K562 (cell line): Measurements from ENCODE around the gene CTNNBL1. TPM values are rescaled to one million over a fixed set of nuclear protein-coding genes. Genes with fewer than 3 reads are reported as not detected.

ENCODE experiments used
- ATAC-seq: fragments of 200-7000 bp; cut with Tn5 transposase; 3 replicates; pipeline ENCODE4 v1.9.1; 2020; ENCODE audit warnings: moderate library complexity
- BruUV-seq: library from RNA; stranded (reverse); fragments of 400-500 nt; replicated peaks from 2 replicates; lab custom pipeline; 2021; lab: Mats Ljungman, UMichigan
- CTCF ChIA-PET: fragments of 300-600 bp; formaldehyde crosslinking; extraction: SDS; loops from one replicate; lab custom pipeline; 2021; ENCODE audit warnings: low intra/inter-chr PET ratio; lab: Yijun Ruan, JAX
- POLR2A ChIA-PET: fragments of 300-600, 350-650 bp; sonication (Branson Sonifier 250); formaldehyde crosslinking; extraction: SDS; loops from one replicate; lab custom pipeline; 2021; ENCODE audit warnings: antibody characterized with exemption, inconsistent platforms; lab: Yijun Ruan, JAX
- DNase-seq, 4 experiments: peaks; one replicate each; pipeline versions ENCODE4 v3.0.0 to v3.0.0-alpha.2; 2011 to 2018; ENCODE audit warnings: low spot score in 3 of 4, mixed read lengths in 3 of 4; ENCODE audit errors: extremely low read depth in 1 of 4
- FAIRE-seq: peaks from 2 replicates; lab custom pipeline; 2011; peaks lifted over from hg19 to GRCh38; lab: Jason Lieb, UNC
- H2AFZ ChIP-seq: 2 replicates; pipeline ENCODE4 v1.6.0; 2011; ENCODE audit warnings: low read depth, low read length, control low read depth, inconsistent platforms
- H3K27ac ChIP-seq: fragments of 200-600 bp; 3 replicates; pipeline ENCODE4 v1.8.0; 2011; ENCODE audit warnings: low read depth, mild to moderate bottlenecking, control low read depth, inconsistent platforms, low read length, moderate library complexity, mixed read lengths; ENCODE audit errors: extremely low read depth
- H3K27me3 ChIP-seq, 2 experiments: fragments of 300-600 bp in 1 of 2; 2 replicates in 1 of 2; 3 replicates in 1 of 2; pipeline versions ENCODE4 v1.6.0 to v1.8.0; 2011; ENCODE audit warnings: inconsistent platforms in 2 of 2, low read length in 2 of 2, mild to moderate bottlenecking in 1 of 2, mixed read lengths in 1 of 2, moderate library complexity in 1 of 2; ENCODE audit not compliant: control insufficient read depth in 2 of 2, insufficient read depth in 2 of 2
- H3K36me3 ChIP-seq: fragments of 300-600 bp; 3 replicates; pipeline ENCODE4 v1.8.0; 2011; ENCODE audit warnings: mild to moderate bottlenecking, low read length, inconsistent platforms; ENCODE audit not compliant: control insufficient read depth, insufficient read depth
- H3K4me1 ChIP-seq, 2 experiments: fragments of 200-600 bp in 1 of 2; replicated peaks in 1 of 2; 2 replicates in 1 of 2; 3 replicates in 1 of 2; pipeline versions ENCODE4 v1.5.1 to v1.8.0; 2011; ENCODE audit warnings: inconsistent platforms in 2 of 2, low read length in 2 of 2, mild to moderate bottlenecking in 1 of 2, mixed read lengths in 1 of 2, moderate library complexity in 1 of 2; ENCODE audit not compliant: control insufficient read depth in 2 of 2, insufficient read depth in 2 of 2
- H3K4me2 ChIP-seq: 2 replicates; pipeline ENCODE4 v1.6.1; 2011; ENCODE audit warnings: low read length, control low read depth, inconsistent platforms, mixed read lengths; ENCODE audit not compliant: insufficient read depth
- H3K4me3 ChIP-seq: fragments of 200-600 bp; sonication (generic), shearing (Covaris generic); 2 replicates; pipeline ENCODE4 v1.5.1; 2016; ENCODE audit warnings: control low read depth, inconsistent platforms
- H3K79me2 ChIP-seq: fragments of 200-600 bp; 3 replicates; pipeline ENCODE4 v1.8.0; 2011; ENCODE audit warnings: low read length, inconsistent platforms; ENCODE audit not compliant: control insufficient read depth, insufficient read depth
- H3K9ac ChIP-seq, 2 experiments: 2 replicates each; pipeline versions ENCODE4 v1.6.0 to v1.6.1; 2011; ENCODE audit warnings: low read depth in 2 of 2, low read length in 2 of 2, control low read depth in 1 of 2, inconsistent platforms in 1 of 2, mild to moderate bottlenecking in 1 of 2, mixed read lengths in 1 of 2; ENCODE audit not compliant: insufficient read depth in 1 of 2
- H3K9me1 ChIP-seq: one replicate; pipeline ENCODE4 v1.6.0; 2011; ENCODE audit warnings: inconsistent platforms, mild to moderate bottlenecking, low read length, moderate library complexity; ENCODE audit not compliant: control insufficient read depth, insufficient read depth
- H3K9me3 ChIP-seq: replicated peaks from 2 replicates; pipeline ENCODE4 v1.5.1; 2011; ENCODE audit warnings: low read depth, low read length, inconsistent platforms; ENCODE audit not compliant: control insufficient read depth, insufficient read depth
- H4K20me1 ChIP-seq: replicated peaks from 2 replicates; pipeline ENCODE4 v1.6.1; 2011; ENCODE audit warnings: low read length, inconsistent platforms, mixed read lengths; ENCODE audit not compliant: control insufficient read depth, insufficient read depth
- CBFA2T3 ChIP-seq: fragments of 450-650 bp; IDR thresholded peaks from 2 replicates; pipeline ENCODE4 v1.6.1; 2017
- DPF2 ChIP-seq: fragments of 450-650 bp; IDR thresholded peaks from 2 replicates; pipeline ENCODE4 v1.6.1; 2016
- FOXM1 ChIP-seq, 2 experiments: fragments of 450-650 bp in 1 of 2; sonication (generic) in 1 of 2; formaldehyde crosslinking in 1 of 2; IDR thresholded peaks; 2 replicates each; pipeline versions ENCODE4 v1.6.1 to v1.9.0; 2017 to 2022; ENCODE audit warnings: low read depth in 2 of 2, mild to moderate bottlenecking in 2 of 2, missing genetic modification reagents in 1 of 2, moderate library complexity in 1 of 2
- PYGO2 ChIP-seq: fragments of 450-650 bp; IDR thresholded peaks from 2 replicates; pipeline ENCODE4 v1.6.1; 2016; ENCODE audit warnings: mild to moderate bottlenecking, missing genetic modification characterization, moderate library complexity, missing compliant biosample characterization
- SMAD1 ChIP-seq: fragments of 150-350 bp; IDR thresholded peaks from 2 replicates; pipeline ENCODE4 v1.6.1; 2014; ENCODE audit warnings: low read length, low read depth; ENCODE audit not compliant: partially characterized antibody
- TCF7 ChIP-seq: sonication (generic); IDR thresholded peaks from 2 replicates; pipeline ENCODE4 v1.6.1; 2016; ENCODE audit warnings: antibody characterized with exemption, borderline replicate concordance
- WGBS: fragments of 100-300 bp; shearing (Covaris generic); methylation state at CpG from one replicate; pipeline ENCODE4 v1.1.6; 2016; ENCODE audit warnings: low coverage, mixed read lengths; ENCODE audit not compliant: insufficient coverage; ENCODE audit errors: missing lambda C conversion rate; 5-methylcytosine and 5-hydroxymethylcytosine counted together
- in situ Hi-C: fragments of 300-500 bp; cut with MboI; formaldehyde crosslinking; loops from 4 replicates; pipeline ENCODE4 v1.15.0; 2018; ENCODE audit warnings: inconsistent platforms, mixed read lengths
- intact Hi-C: fragments of 100-400 bp; cut with micrococcal nuclease; formaldehyde crosslinking; loops from 2 replicates; pipeline ENCODE4 v1.14.2; 2022
- polyA plus RNA-seq, 8 experiments: library from polyadenylated mRNA; depleted of rRNA in 4 of 8; stranded (reverse) in 5 of 8; unstranded in 3 of 8; fragments of >200 nt; fragmentation: Nextera tagmentation in 2 of 8; fragmentation: Illumina TruSeq in 1 of 8; extraction: Ambion mirVana in 2 of 8; extraction: Trizol in 1 of 8; gene quantifications; 2 replicates each; pipeline versions ENCODE4 v1.2.1 to v1.2.3, GENCODE V29; 2011 to 2014; ENCODE audit warnings: inconsistent platforms in 1 of 8, missing spikeins in 1 of 8
- total RNA-seq, 7 experiments: library from RNA; depleted of rRNA in 6 of 7; stranded (reverse); fragments of >200 nt in 6 of 7; fragmentation: Illumina TruSeq in 2 of 7; extraction: Trizol in 2 of 7; gene quantifications; 2 replicates each; pipeline versions ENCODE4 v1.2.1 to v1.2.3, GENCODE V29; 2011 to 2021; ENCODE audit warnings: low replicate concordance in 1 of 7
- TF ChIP-seq, protein P1 (sequence below): fragments of 450-650 bp; formaldehyde crosslinking; IDR thresholded peaks from 2 replicates; pipeline ENCODE4 v1.4.0; 2020; ENCODE audit warnings: mild to moderate bottlenecking, moderate library complexity
- TF ChIP-seq, protein P2 (sequence below): fragments of 250-450 bp; sonication (Bioruptor Pico); IDR thresholded peaks from 2 replicates; pipeline ENCODE4 v1.8.0; 2021; ENCODE audit warnings: borderline replicate concordance, mild to moderate bottlenecking, moderate library complexity; ENCODE audit not compliant: poor library complexity, severe bottlenecking
- TF ChIP-seq, protein P3 (sequence below): sonication (generic); formaldehyde crosslinking; IDR thresholded peaks from 2 replicates; pipeline ENCODE4 v1.8.1; 2023; ENCODE audit warnings: mild to moderate bottlenecking, missing genetic modification reagents, moderate library complexity
- TF ChIP-seq, protein P4 (sequence below): fragments of 250-450 bp; sonication (Bioruptor Pico); IDR thresholded peaks from 2 replicates; pipeline ENCODE4 v1.5.0; 2020; ENCODE audit warnings: mild to moderate bottlenecking, borderline replicate concordance

CTNNBL1 gene
- total and polyA plus RNA-seq, 9 of the 15 experiments (the other 6 are each of a cell fraction or from before 2014, with no cell fraction given), result 32.4 to 85.6 (median 43.6) TPM

DNA sequence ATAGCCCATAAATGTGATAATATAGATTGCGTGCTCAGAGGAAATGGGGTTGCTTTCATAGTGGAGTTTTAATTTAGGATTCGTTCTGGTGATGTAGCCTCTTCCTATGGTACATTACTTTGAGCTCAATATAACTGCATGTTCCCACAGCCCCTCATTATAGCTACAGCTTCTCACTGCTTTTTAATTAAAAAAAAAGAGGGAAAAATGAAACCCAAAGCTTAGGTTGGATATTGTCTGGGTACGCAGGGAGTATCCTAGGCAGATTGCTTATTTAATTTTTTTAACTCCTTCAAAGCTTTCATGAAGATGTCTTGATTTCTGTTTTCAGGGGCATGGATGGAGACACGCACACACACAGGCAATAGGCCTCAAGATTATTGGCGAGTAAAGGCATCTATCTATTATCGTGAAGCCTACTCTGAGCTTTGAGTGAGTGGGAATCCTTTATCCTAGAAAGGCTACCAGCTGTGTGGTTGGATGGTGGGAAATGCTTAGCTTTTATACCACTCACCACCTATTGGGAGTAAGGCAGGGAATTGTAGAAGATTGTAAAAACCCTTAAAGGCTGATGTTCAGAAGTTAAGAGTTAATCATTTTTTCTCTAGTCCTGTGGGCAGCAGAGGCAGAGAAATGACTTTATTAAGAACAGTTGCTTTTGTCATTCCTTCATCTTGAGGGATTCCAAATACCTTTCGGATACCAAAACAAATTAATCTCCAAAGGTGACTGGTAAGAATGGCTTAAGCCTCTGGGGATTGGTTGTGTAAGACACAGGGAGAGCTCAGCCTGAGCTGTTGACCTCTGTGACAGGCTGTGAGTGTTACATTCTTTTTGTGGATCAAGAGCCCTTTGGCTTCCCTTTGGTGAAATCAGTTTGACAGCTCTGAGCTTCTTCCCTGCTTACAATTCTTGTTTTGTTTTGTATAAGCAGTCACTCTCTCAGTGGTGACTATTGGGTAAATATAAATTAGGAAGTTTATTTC, 33.4 kb downstream of the CTNNBL1 start:
- no peak overlapping the region for H3K27ac ChIP-seq
- CTCF ChIA-PET, result no interaction called here
- H3K79me2 ChIP-seq, result no peaks in the 10 kb centered on the region
- BruUV-seq, result no TSS peak
- H3K9me1 ChIP-seq, result no peaks in the 10 kb centered on the region
- no peak overlapping the region for H2AFZ ChIP-seq
- no peaks in the 10 kb centered on the region; a peak in 1 of 5 replicates for H3K4me1 ChIP-seq
- no peaks in the 10 kb centered on the region; the same call in 2 of the 3 replicates for H3K36me3 ChIP-seq
- FAIRE-seq (no peak), DNase-seq (no peak), ATAC-seq (no peak)
- no peaks in the 10 kb centered on the region for H3K9me3 ChIP-seq
- no peak overlapping the region for H3K4me3 ChIP-seq
- POLR2A ChIA-PET, result interaction anchor here (0.8 to 1.2 kb wide), 4 partner anchors 8 to 37 kb away, joined by 3 to 4 read pairs (median 3); no protein-coding TSS in a partner anchor
- intact Hi-C loops, result no loop called here
- no peaks in the 10 kb centered on the region for H3K27me3 ChIP-seq
- no peak overlapping the region for H3K4me2 ChIP-seq
- in situ Hi-C loops, result no loop called here
- H4K20me1 ChIP-seq, result no peaks in the 10 kb centered on the region
- 88% methylated on average over 7 of the region's 7 CpGs for WGBS
- no peak overlapping the region for H3K9ac ChIP-seq
- TF ChIP-seq, protein P1, sequence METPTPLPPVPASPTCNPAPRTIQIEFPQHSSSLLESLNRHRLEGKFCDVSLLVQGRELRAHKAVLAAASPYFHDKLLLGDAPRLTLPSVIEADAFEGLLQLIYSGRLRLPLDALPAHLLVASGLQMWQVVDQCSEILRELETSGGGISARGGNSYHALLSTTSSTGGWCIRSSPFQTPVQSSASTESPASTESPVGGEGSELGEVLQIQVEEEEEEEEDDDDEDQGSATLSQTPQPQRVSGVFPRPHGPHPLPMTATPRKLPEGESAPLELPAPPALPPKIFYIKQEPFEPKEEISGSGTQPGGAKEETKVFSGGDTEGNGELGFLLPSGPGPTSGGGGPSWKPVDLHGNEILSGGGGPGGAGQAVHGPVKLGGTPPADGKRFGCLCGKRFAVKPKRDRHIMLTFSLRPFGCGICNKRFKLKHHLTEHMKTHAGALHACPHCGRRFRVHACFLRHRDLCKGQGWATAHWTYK (CRISPR knock-in tag), result no peak
- TF ChIP-seq DPF2, result no peak
- TF ChIP-seq FOXM1 (IDR thresholded peaks at IDR 0.05; ENCODE audit: low read depth), result no peak
- no peak for TF ChIP-seq FOXM1 (CRISPR knock-in tag; IDR thresholded peaks at IDR 0.05; ENCODE audit: low read depth)
- TF ChIP-seq, protein P2, sequence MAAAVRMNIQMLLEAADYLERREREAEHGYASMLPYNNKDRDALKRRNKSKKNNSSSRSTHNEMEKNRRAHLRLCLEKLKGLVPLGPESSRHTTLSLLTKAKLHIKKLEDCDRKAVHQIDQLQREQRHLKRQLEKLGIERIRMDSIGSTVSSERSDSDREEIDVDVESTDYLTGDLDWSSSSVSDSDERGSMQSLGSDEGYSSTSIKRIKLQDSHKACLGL, result no peak
- TF ChIP-seq, protein P3, sequence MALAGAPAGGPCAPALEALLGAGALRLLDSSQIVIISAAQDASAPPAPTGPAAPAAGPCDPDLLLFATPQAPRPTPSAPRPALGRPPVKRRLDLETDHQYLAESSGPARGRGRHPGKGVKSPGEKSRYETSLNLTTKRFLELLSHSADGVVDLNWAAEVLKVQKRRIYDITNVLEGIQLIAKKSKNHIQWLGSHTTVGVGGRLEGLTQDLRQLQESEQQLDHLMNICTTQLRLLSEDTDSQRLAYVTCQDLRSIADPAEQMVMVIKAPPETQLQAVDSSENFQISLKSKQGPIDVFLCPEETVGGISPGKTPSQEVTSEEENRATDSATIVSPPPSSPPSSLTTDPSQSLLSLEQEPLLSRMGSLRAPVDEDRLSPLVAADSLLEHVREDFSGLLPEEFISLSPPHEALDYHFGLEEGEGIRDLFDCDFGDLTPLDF (CRISPR knock-in tag), result no peak
- TF ChIP-seq SMAD1, result no peak
- TF ChIP-seq CBFA2T3, result no peak
- TF ChIP-seq, protein P4, sequence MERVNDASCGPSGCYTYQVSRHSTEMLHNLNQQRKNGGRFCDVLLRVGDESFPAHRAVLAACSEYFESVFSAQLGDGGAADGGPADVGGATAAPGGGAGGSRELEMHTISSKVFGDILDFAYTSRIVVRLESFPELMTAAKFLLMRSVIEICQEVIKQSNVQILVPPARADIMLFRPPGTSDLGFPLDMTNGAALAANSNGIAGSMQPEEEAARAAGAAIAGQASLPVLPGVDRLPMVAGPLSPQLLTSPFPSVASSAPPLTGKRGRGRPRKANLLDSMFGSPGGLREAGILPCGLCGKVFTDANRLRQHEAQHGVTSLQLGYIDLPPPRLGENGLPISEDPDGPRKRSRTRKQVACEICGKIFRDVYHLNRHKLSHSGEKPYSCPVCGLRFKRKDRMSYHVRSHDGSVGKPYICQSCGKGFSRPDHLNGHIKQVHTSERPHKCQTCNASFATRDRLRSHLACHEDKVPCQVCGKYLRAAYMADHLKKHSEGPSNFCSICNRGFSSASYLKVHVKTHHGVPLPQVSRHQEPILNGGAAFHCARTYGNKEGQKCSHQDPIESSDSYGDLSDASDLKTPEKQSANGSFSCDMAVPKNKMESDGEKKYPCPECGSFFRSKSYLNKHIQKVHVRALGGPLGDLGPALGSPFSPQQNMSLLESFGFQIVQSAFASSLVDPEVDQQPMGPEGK (CRISPR knock-in tag), result no peak
- TF ChIP-seq PYGO2 (tag), result no peak
- TF ChIP-seq TCF7, result no peak
